Measurements from ENCODE around the gene SHMT2. TPM values are rescaled to one million over a fixed set of nuclear protein-coding genes. Genes with fewer than 3 reads are reported as not detected.

SHMT2 gene
- total RNA-seq, 1 donor from 2014 or later: 310 TPM

GRCh38 chr12:57191410-57191809, 38.1 kb upstream of the SHMT2 start:
- no peak for DNase-seq
- no peaks in the 10 kb centered on the region for H3K36me3 Mint-ChIP-seq (ENCODE audit: low read depth)
- intact Hi-C loops (cut with micrococcal nuclease): no loop called here

DNA sequence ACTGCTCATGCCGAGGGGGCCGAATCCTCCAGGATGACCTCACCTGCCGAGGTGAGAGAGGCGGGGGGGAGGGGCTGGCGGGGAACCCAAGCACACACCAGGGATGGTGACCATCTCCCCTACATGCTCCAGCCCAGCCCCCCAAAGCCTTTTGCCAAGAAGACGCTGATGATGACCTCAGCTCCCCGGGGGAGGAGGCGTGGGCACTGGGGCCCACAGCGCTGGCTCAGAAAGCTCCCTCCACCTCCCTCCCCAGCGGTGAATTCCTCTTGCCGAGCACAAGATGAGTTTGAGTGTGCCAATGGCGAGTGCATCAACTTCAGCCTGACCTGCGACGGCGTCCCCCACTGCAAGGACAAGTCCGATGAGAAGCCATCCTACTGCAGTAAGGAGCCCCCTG, 36.6 kb upstream of the SHMT2 start:
- intact Hi-C loops (cut with micrococcal nuclease): no loop called here
- no peaks in the 10 kb centered on the region for H3K9me3 Mint-ChIP-seq
- no peak overlapping the region for H3K27ac Mint-ChIP-seq
- H3K27me3 Mint-ChIP-seq: no peaks in the 10 kb centered on the region
- H3K36me3 Mint-ChIP-seq (ENCODE audit: low read depth): no peaks in the 10 kb centered on the region
- DNase-seq: no peak
- no peaks in the 10 kb centered on the region for H3K4me1 Mint-ChIP-seq
- no peak overlapping the region for H3K4me3 Mint-ChIP-seq

More at GRCh38 chr12:57191410-57191809, 38.1 kb upstream of the SHMT2 start:
- Mint-ChIP-seq H3K4me1 (no peaks in the 10 kb centered on the region), H3K4me3 (no peak overlapping the region), H3K27me3 (no peaks in the 10 kb centered on the region), H3K27ac (no peak overlapping the region), H3K9me3 (no peaks in the 10 kb centered on the region)

- Mint-ChIP-seq H3K36me3 (ENCODE audit: low read depth) (no peaks in the 10 kb centered on the region), H3K9me3 (no peaks in the 10 kb centered on the region), H3K27ac (no peak overlapping the region), H3K4me3 (no peak overlapping the region), H3K27me3 (no peaks in the 10 kb centered on the region), H3K4me1 (no peaks in the 10 kb centered on the region)
- no peak for DNase-seq
- intact Hi-C loops (cut with micrococcal nuclease): no loop called here
Observed at GRCh38 chr12:57193706-57194245, 35.7 kb upstream of the SHMT2 start.

DNA sequence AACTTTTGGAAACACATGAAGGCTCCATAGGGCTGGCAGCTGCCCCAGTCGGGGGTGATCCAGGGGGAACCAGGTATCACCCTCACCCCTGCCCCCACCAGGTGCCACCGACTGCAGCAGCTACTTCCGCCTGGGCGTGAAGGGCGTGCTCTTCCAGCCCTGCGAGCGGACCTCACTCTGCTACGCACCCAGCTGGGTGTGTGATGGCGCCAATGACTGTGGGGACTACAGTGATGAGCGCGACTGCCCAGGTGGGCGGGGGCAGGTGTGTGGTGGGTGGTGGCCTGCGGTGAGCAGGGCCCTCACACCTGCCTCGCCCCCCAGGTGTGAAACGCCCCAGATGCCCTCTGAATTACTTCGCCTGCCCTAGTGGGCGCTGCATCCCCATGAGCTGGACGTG, 35.3 kb upstream of the SHMT2 start:
- no peak for DNase-seq
- H3K27ac Mint-ChIP-seq: no peak overlapping the region
- no peak overlapping the region for H3K4me3 Mint-ChIP-seq
- H3K9me3 Mint-ChIP-seq: no peaks in the 10 kb centered on the region
- intact Hi-C loops (cut with micrococcal nuclease): no loop called here
- H3K36me3 Mint-ChIP-seq (ENCODE audit: low read depth): no peaks in the 10 kb centered on the region
- H3K27me3 Mint-ChIP-seq: no peaks in the 10 kb centered on the region
- no peaks in the 10 kb centered on the region for H3K4me1 Mint-ChIP-seq

DNA sequence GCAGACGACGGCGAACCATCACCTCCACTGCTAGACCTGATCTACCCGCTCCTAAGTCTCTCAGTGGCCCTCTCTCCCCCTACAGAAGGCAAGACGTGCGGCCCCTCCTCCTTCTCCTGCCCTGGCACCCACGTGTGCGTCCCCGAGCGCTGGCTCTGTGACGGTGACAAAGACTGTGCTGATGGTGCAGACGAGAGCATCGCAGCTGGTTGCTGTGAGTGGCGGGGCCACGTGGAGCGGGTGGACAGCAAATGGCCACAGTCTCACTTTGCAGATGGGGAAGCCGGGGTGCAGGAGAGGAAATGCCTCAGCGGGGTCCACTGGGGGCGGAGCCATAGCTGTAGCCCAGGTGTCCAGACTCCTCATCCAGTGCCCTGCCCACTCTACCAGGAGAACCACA, 34.3 kb upstream of the SHMT2 start:
- H3K27ac Mint-ChIP-seq: no peak overlapping the region
- no peaks in the 10 kb centered on the region for H3K36me3 Mint-ChIP-seq (ENCODE audit: low read depth)
- DNase-seq: no peak
- no peaks in the 10 kb centered on the region for H3K4me1 Mint-ChIP-seq
- no peak overlapping the region for H3K4me3 Mint-ChIP-seq
- no peaks in the 10 kb centered on the region for H3K27me3 Mint-ChIP-seq
- intact Hi-C loops (cut with micrococcal nuclease): no loop called here
- H3K9me3 Mint-ChIP-seq: no peaks in the 10 kb centered on the region

DNA sequence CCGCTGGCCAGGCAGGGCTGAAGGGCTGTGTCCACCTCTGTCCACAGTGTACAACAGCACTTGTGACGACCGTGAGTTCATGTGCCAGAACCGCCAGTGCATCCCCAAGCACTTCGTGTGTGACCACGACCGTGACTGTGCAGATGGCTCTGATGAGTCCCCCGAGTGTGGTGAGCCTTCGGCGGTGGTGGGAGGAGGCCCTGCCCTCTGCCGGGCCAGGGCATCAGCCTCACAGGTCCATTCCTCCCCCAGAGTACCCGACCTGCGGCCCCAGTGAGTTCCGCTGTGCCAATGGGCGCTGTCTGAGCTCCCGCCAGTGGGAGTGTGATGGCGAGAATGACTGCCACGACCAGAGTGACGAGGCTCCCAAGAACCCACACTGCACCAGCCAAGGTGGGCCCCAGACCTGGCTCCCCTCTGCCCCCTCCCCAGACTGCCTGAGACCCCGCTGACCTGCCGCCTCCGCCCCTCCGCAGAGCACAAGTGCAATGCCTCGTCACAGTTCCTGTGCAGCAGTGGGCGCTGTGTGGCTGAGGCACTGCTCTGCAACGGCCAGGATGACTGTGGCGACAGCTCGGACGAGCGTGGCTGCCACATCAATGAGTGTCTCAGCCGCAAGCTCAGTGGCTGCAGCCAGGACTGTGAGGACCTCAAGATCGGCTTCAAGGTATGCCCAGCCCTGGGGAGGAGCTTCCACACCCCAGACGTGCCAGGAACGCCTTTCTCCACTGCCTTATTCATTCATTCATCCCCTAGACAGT, 33.7 kb upstream of the SHMT2 start:
- H3K27me3 Mint-ChIP-seq: no peaks in the 10 kb centered on the region
- no peaks in the 10 kb centered on the region for H3K9me3 Mint-ChIP-seq
- intact Hi-C loops (cut with micrococcal nuclease): no loop called here
- no peaks in the 10 kb centered on the region for H3K4me1 Mint-ChIP-seq
- no peak for DNase-seq
- no peaks in the 10 kb centered on the region for H3K36me3 Mint-ChIP-seq (ENCODE audit: low read depth)
- no peak overlapping the region for H3K27ac Mint-ChIP-seq
- no peak overlapping the region for H3K4me3 Mint-ChIP-seq

- Mint-ChIP-seq H3K9me3 (no peaks in the 10 kb centered on the region), H3K27ac (no peak overlapping the region), H3K4me3 (no peak overlapping the region), H3K4me1 (no peaks in the 10 kb centered on the region), H3K36me3 (ENCODE audit: low read depth) (no peaks in the 10 kb centered on the region), H3K27me3 (no peaks in the 10 kb centered on the region)
- intact Hi-C loops (cut with micrococcal nuclease): no loop called here
- no peak for DNase-seq
Observed at GRCh38 chr12:57196439-57196838, 33.1 kb upstream of the SHMT2 start.

DNA sequence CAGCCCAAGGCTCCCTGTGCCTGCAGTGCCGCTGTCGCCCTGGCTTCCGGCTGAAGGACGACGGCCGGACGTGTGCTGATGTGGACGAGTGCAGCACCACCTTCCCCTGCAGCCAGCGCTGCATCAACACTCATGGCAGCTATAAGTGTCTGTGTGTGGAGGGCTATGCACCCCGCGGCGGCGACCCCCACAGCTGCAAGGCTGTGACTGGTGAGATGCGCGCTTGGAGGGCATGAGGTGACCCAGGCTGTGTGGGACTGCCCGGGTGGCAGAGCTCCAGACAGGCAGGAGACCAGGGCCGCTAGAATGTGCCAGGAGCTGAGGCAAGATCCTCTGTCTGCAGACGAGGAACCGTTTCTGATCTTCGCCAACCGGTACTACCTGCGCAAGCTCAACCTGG, 32.6 kb upstream of the SHMT2 start:
- Mint-ChIP-seq H3K4me1 (no peaks in the 10 kb centered on the region), H3K9me3 (no peaks in the 10 kb centered on the region), H3K4me3 (no peak overlapping the region), H3K27ac (no peak overlapping the region), H3K36me3 (ENCODE audit: low read depth) (no peaks in the 10 kb centered on the region), H3K27me3 (no peaks in the 10 kb centered on the region)
- no peak for DNase-seq
- intact Hi-C loops (cut with micrococcal nuclease): no loop called here

DNA sequence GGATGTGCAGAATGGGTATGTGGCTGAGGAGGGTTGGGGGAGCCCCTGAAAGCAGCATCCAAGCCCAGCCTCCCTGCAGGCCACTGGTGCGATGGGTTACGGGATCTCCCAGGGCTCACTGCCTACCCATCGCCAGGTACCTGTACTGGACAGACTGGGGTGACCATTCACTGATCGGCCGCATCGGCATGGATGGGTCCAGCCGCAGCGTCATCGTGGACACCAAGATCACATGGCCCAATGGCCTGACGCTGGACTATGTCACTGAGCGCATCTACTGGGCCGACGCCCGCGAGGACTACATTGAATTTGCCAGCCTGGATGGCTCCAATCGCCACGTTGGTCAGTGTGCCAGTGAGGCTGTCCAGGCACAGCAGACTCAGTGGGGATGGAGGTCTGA, 31.2 kb upstream of the SHMT2 start:
- intact Hi-C loops (cut with micrococcal nuclease): no loop called here
- no peak for DNase-seq
- Mint-ChIP-seq H3K4me1 (no peaks in the 10 kb centered on the region), H3K36me3 (ENCODE audit: low read depth) (no peaks in the 10 kb centered on the region), H3K27ac (no peak overlapping the region), H3K9me3 (no peaks in the 10 kb centered on the region), H3K4me3 (no peak overlapping the region), H3K27me3 (no peaks in the 10 kb centered on the region)

DNA sequence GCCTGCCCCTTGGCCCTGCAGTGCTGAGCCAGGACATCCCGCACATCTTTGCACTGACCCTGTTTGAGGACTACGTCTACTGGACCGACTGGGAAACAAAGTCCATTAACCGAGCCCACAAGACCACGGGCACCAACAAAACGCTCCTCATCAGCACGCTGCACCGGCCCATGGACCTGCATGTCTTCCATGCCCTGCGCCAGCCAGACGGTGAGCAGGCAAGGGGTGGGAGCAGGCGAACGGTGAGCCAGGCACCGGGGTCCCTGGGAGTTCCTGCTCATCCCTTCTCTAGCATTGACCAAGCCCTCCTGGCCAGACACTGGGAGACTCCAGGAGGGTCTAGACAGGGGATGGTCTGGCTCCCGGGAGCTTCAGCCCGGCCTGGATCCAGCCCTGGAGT, 30.3 kb upstream of the SHMT2 start:
- intact Hi-C loops (cut with micrococcal nuclease): no loop called here
- DNase-seq: no peak
- no peaks in the 10 kb centered on the region for H3K9me3 Mint-ChIP-seq
- no peaks in the 10 kb centered on the region for H3K4me1 Mint-ChIP-seq
- no peak overlapping the region for H3K4me3 Mint-ChIP-seq
- H3K36me3 Mint-ChIP-seq (ENCODE audit: low read depth): no peaks in the 10 kb centered on the region
- no peaks in the 10 kb centered on the region for H3K27me3 Mint-ChIP-seq
- H3K27ac Mint-ChIP-seq: no peak overlapping the region

DNA sequence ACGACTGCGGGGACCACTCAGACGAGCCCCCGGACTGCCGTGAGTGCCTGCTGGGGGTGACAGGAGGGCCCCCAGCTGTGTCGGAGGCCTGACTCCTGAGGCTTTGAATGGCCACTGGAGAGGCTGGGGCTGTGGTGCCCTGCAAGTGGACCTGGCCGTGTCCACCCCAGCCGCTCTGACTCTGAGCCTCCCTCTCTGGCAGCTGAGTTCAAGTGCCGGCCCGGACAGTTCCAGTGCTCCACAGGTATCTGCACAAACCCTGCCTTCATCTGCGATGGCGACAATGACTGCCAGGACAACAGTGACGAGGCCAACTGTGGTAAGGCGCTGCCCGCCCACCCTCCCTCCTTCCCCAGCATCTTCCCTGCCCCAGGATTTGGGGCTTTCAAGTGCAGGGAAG, 29.0 kb upstream of the SHMT2 start:
- Mint-ChIP-seq H3K4me1 (no peaks in the 10 kb centered on the region), H3K27me3 (no peaks in the 10 kb centered on the region), H3K27ac (no peak overlapping the region), H3K4me3 (no peak overlapping the region), H3K36me3 (ENCODE audit: low read depth) (no peaks in the 10 kb centered on the region), H3K9me3 (no peaks in the 10 kb centered on the region)
- intact Hi-C loops (cut with micrococcal nuclease): no loop called here
- no peak for DNase-seq

GRCh38 chr12:57201219-57201618, 28.3 kb upstream of the SHMT2 start:
- Mint-ChIP-seq H3K27ac (no peak overlapping the region), H3K4me3 (no peak overlapping the region), H3K27me3 (no peaks in the 10 kb centered on the region), H3K4me1 (no peaks in the 10 kb centered on the region), H3K36me3 (ENCODE audit: low read depth) (no peaks in the 10 kb centered on the region), H3K9me3 (no peaks in the 10 kb centered on the region)
- intact Hi-C loops (cut with micrococcal nuclease): no loop called here
- DNase-seq: no peak

- intact Hi-C loops (cut with micrococcal nuclease): no loop called here
- Mint-ChIP-seq H3K27ac (no peak overlapping the region), H3K4me1 (no peaks in the 10 kb centered on the region), H3K27me3 (no peaks in the 10 kb centered on the region), H3K9me3 (no peaks in the 10 kb centered on the region), H3K36me3 (ENCODE audit: low read depth) (no peaks in the 10 kb centered on the region), H3K4me3 (no peak overlapping the region)
- no peak for DNase-seq
Observed at GRCh38 chr12:57201631-57202030, 27.9 kb upstream of the SHMT2 start.

DNA sequence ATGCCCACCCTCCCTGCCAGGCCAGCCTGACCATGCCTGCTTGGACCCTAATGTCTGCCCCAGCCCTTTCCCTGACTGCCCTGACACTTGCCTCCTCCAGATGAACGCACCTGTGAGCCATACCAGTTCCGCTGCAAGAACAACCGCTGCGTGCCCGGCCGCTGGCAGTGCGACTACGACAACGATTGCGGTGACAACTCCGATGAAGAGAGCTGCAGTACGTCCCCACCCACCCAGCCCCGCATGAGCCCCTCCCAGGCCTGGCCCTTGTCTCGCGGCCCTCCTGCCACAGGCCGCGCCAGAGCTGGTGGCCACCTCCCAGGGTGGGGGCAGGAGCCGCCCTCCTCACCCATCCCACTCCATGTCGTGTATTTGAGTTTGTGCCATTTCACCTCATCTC, 27.2 kb upstream of the SHMT2 start:
- no peaks in the 10 kb centered on the region for H3K27me3 Mint-ChIP-seq
- no peaks in the 10 kb centered on the region for H3K4me1 Mint-ChIP-seq
- no peak for DNase-seq
- intact Hi-C loops (cut with micrococcal nuclease): no loop called here
- no peaks in the 10 kb centered on the region for H3K9me3 Mint-ChIP-seq
- no peaks in the 10 kb centered on the region for H3K36me3 Mint-ChIP-seq (ENCODE audit: low read depth)
- no peak overlapping the region for H3K27ac Mint-ChIP-seq
- H3K4me3 Mint-ChIP-seq: no peak overlapping the region

DNA sequence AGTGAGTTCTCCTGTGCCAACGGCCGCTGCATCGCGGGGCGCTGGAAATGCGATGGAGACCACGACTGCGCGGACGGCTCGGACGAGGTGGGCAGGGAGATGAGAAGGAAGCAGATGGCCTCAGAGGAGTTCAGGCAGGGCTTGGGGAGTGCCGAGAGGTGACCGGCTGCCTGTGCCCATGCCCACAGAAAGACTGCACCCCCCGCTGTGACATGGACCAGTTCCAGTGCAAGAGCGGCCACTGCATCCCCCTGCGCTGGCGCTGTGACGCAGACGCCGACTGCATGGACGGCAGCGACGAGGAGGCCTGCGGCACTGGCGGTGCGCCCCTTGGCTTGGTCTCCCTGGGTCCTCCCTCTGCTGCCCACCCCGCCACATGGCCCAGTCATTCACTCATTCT, 26.3 kb upstream of the SHMT2 start:
- H3K4me1 Mint-ChIP-seq: no peaks in the 10 kb centered on the region
- no peak overlapping the region for H3K27ac Mint-ChIP-seq
- H3K4me3 Mint-ChIP-seq: no peak overlapping the region
- intact Hi-C loops (cut with micrococcal nuclease): no loop called here
- DNase-seq: no peak
- no peaks in the 10 kb centered on the region for H3K27me3 Mint-ChIP-seq
- H3K36me3 Mint-ChIP-seq (ENCODE audit: low read depth): no peaks in the 10 kb centered on the region
- no peaks in the 10 kb centered on the region for H3K9me3 Mint-ChIP-seq
